Endothelial cell (in vitro differentiated cells): ENCODE measurements around the gene FNDC7. TPM values are rescaled to one million over a fixed set of nuclear protein-coding genes. Genes with fewer than 3 reads are reported as not detected.

Source experiments
- DNase-seq: peaks from one replicate; pipeline ENCODE4 v3.0.0; 2021; ENCODE audit warnings: low spot score
- H3K27ac Mint-ChIP-seq: one replicate; pipeline ENCODE4 v1.8.0; 2021; ENCODE audit warnings: mixed read lengths, inconsistent platforms; ENCODE audit not compliant: unreplicated experiment
- H3K27me3 Mint-ChIP-seq: one replicate; pipeline ENCODE4 v1.8.0; 2021; ENCODE audit warnings: mild to moderate bottlenecking, moderate library complexity, mixed read lengths, inconsistent platforms; ENCODE audit not compliant: unreplicated experiment
- H3K36me3 Mint-ChIP-seq: one replicate; pipeline ENCODE4 v1.8.0; 2021; ENCODE audit warnings: mild to moderate bottlenecking, low read depth, mixed read lengths, inconsistent platforms; ENCODE audit not compliant: unreplicated experiment
- H3K4me1 Mint-ChIP-seq: one replicate; pipeline ENCODE4 v1.8.0; 2021; ENCODE audit warnings: mild to moderate bottlenecking, mixed read lengths, inconsistent platforms; ENCODE audit not compliant: unreplicated experiment
- H3K4me3 Mint-ChIP-seq: one replicate; pipeline ENCODE4 v1.8.0; 2021; ENCODE audit warnings: mild to moderate bottlenecking, mixed read lengths, inconsistent platforms; ENCODE audit not compliant: unreplicated experiment
- H3K9me3 Mint-ChIP-seq: one replicate; pipeline ENCODE4 v1.8.0; 2021; ENCODE audit warnings: mixed read lengths, inconsistent platforms; ENCODE audit not compliant: unreplicated experiment
- total RNA-seq: library from RNA; stranded (reverse); fragmentation: NEBNext Ultra II Directional; extraction: Animal tissue kit (Norgen Biotek cat#: 25700); gene quantifications from one replicate; pipeline ENCODE4 v1.2.1, GENCODE V29; 2021; ENCODE audit not compliant: unreplicated experiment
- TF ChIP-seq, protein P1 (sequence below): fragments of 200-600 bp; sonication (generic); IDR thresholded peaks from one replicate; pipeline ENCODE4 v1.5.0; 2021; ENCODE audit warnings: antibody characterized with exemption; ENCODE audit not compliant: unreplicated experiment

FNDC7 gene
- total RNA-seq, 1 donor from 2014 or later: 0.15 TPM

DNA sequence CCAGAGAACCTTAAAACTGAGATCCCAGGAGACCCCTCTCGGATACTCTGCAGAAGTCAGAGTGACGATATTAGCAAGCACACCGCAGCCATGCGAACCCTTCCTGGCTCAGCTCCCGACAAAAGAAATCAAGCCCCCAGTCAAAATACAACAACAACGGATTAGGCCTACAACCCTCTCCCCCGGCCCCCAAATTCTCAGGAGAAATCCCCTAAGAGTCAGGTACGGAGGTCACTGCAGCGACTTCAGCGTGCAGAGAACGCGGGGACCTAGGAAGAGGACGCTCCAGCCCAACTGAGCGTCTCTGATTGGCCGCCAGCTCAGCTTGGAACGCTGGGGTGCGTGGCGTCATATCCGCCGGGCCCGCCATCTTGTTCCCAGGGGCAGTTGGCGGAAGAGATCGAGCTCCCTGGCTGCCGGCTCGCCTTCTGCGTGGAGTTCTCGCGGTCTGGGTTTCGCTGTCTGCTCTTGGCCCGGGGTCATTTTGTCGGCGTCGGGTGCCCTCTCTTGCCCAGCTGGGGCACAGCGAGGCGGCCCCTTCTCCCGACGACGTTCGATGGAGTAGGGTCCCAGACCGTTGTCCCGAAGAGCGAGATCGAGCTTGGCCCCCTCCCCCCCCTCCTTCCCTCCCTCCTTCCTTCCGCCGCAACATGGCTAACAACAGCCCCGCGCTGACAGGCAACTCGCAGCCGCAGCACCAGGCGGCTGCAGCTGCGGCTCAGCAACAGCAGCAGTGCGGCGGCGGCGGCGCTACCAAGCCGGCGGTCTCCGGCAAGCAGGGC lies 20.6 kb upstream of the FNDC7 start, which contains the start of gene PRPF38B:
TSS of gene PRPF38B (plus strand) at position 369 of the 782 bp plus-strand sequence. CDS start at position 651, 282 bp downstream.
- Mint-ChIP-seq H3K4me3 (peak within 1 kb of the TSS; percentile 100), H3K36me3 (peaks cover 12% of the 10 kb centered on the region), H3K27me3 (peaks cover 9% of the 10 kb centered on the region), H3K27ac (peak within 1 kb of the TSS; percentile 99), H3K4me1 (peaks cover 45% of the 10 kb centered on the region), H3K9me3 (no peaks in the 10 kb centered on the region)
- peak; percentile 92 for DNase-seq
- TF ChIP-seq, protein P1, sequence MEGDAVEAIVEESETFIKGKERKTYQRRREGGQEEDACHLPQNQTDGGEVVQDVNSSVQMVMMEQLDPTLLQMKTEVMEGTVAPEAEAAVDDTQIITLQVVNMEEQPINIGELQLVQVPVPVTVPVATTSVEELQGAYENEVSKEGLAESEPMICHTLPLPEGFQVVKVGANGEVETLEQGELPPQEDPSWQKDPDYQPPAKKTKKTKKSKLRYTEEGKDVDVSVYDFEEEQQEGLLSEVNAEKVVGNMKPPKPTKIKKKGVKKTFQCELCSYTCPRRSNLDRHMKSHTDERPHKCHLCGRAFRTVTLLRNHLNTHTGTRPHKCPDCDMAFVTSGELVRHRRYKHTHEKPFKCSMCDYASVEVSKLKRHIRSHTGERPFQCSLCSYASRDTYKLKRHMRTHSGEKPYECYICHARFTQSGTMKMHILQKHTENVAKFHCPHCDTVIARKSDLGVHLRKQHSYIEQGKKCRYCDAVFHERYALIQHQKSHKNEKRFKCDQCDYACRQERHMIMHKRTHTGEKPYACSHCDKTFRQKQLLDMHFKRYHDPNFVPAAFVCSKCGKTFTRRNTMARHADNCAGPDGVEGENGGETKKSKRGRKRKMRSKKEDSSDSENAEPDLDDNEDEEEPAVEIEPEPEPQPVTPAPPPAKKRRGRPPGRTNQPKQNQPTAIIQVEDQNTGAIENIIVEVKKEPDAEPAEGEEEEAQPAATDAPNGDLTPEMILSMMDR: no peak

- no peaks in the 10 kb centered on the region for H3K9me3 Mint-ChIP-seq
- peak; percentile 24 for DNase-seq
These were observed 19.7 kb upstream of the FNDC7 start for GRCh38 chr1:108692724-108693655.

GRCh38 chr1:108695535-108695934 lies 17.2 kb upstream of the FNDC7 start:
- TF ChIP-seq, protein P1: no peak
- peaks cover 36% of the 10 kb centered on the region for H3K36me3 Mint-ChIP-seq
- peaks cover 40% of the 10 kb centered on the region for H3K4me1 Mint-ChIP-seq
- H3K27me3 Mint-ChIP-seq: peaks cover 9% of the 10 kb centered on the region
- DNase-seq: no peak
- H3K4me3 Mint-ChIP-seq: peak overlapping the region; percentile 38
- no peaks in the 10 kb centered on the region for H3K9me3 Mint-ChIP-seq
- H3K27ac Mint-ChIP-seq: peak overlapping the region; percentile 48

More at GRCh38 chr1:108692724-108693655, 19.7 kb upstream of the FNDC7 start:
- H3K4me1 Mint-ChIP-seq: peaks cover 50% of the 10 kb centered on the region
- H3K27ac Mint-ChIP-seq: peak overlapping the region; percentile 99
- H3K36me3 Mint-ChIP-seq: peaks cover 17% of the 10 kb centered on the region
- H3K4me3 Mint-ChIP-seq: peak overlapping the region; percentile 100
- H3K27me3 Mint-ChIP-seq: peaks cover 9% of the 10 kb centered on the region
- TF ChIP-seq, protein P1: no peak

GRCh38 chr1:108699375-108700332 lies 13.1 kb upstream of the FNDC7 start:
- peaks cover 37% of the 10 kb centered on the region for H3K36me3 Mint-ChIP-seq

More at GRCh38 chr1:108699375-108700332, 13.1 kb upstream of the FNDC7 start:
- DNase-seq: no peak
- TF ChIP-seq, protein P1: no peak
- peaks cover 13% of the 10 kb centered on the region for H3K4me1 Mint-ChIP-seq
- no peaks in the 10 kb centered on the region for H3K9me3 Mint-ChIP-seq
- H3K27me3 Mint-ChIP-seq: no peaks in the 10 kb centered on the region
- peak overlapping the region; percentile 6 for H3K4me3 Mint-ChIP-seq
- no peak overlapping the region for H3K27ac Mint-ChIP-seq
